Neuron (in vitro differentiated cells): ENCODE data around the gene UIMC1.

Experiments
- H2AFZ ChIP-seq: one replicate; pipeline ENCODE4 v1.6.1; 2013; ENCODE audit warnings: low read depth, mild to moderate bottlenecking, inconsistent platforms, low read length, moderate library complexity
- H3K27me3 ChIP-seq: one replicate; pipeline ENCODE4 v1.6.1; 2013; ENCODE audit warnings: low read length; ENCODE audit not compliant: insufficient read depth
- H3K36me3 ChIP-seq: one replicate; pipeline ENCODE4 v1.6.1; 2013; ENCODE audit warnings: low read length; ENCODE audit not compliant: insufficient read depth
- H3K4me1 ChIP-seq: one replicate; pipeline ENCODE4 v1.6.1; 2013; ENCODE audit warnings: low read length; ENCODE audit not compliant: insufficient read depth
- H3K4me3 ChIP-seq: 2 replicates; pipeline ENCODE4 v1.5.1; 2013; ENCODE audit warnings: mild to moderate bottlenecking, low read length, moderate library complexity
- H3K9me3 ChIP-seq: one replicate; pipeline ENCODE4 v1.6.1; 2013; ENCODE audit warnings: low read length

The UIMC1 gene

GRCh38 chr5:176902911-176903664, 103.5 kb downstream of the UIMC1 start:
- H3K9me3 ChIP-seq = no peaks in the 10 kb centered on the region
- H3K4me3 ChIP-seq = no peak overlapping the region
- no peak overlapping the region for H2AFZ ChIP-seq
- no peaks in the 10 kb centered on the region for H3K27me3 ChIP-seq
- peaks cover 57% of the 10 kb centered on the region for H3K36me3 ChIP-seq
- peaks cover 22% of the 10 kb centered on the region for H3K4me1 ChIP-seq

GRCh38 chr5:176902102-176902814, 104.3 kb downstream of the UIMC1 start:
- Histone ChIP-seq H3K27me3 (no peaks in the 10 kb centered on the region), H3K4me1 (peaks cover 22% of the 10 kb centered on the region), H2AFZ (no peak overlapping the region), H3K36me3 (peaks cover 52% of the 10 kb centered on the region), H3K4me3 (no peak overlapping the region), H3K9me3 (no peaks in the 10 kb centered on the region)

- no peaks in the 10 kb centered on the region for H3K9me3 ChIP-seq
- peaks cover 22% of the 10 kb centered on the region for H3K4me1 ChIP-seq
- H3K27me3 ChIP-seq = no peaks in the 10 kb centered on the region
- H3K36me3 ChIP-seq = peaks cover 44% of the 10 kb centered on the region
- no peak overlapping the region for H3K4me3 ChIP-seq
- no peak overlapping the region for H2AFZ ChIP-seq
Measured at GRCh38 chr5:176901260-176902101, 105.1 kb downstream of the UIMC1 start.

- Histone ChIP-seq H3K36me3 (peaks cover 37% of the 10 kb centered on the region), H2AFZ (no peak overlapping the region), H3K4me1 (peaks cover 22% of the 10 kb centered on the region), H3K9me3 (no peaks in the 10 kb centered on the region), H3K27me3 (no peaks in the 10 kb centered on the region), H3K4me3 (no peak overlapping the region)
Measured at GRCh38 chr5:176900780-176901204, 105.8 kb downstream of the UIMC1 start.

- Histone ChIP-seq H3K4me1 (peaks cover 15% of the 10 kb centered on the region), H3K27me3 (no peaks in the 10 kb centered on the region), H3K4me3 (no peak overlapping the region), H3K36me3 (peaks cover 31% of the 10 kb centered on the region), H2AFZ (no peak overlapping the region), H3K9me3 (no peaks in the 10 kb centered on the region)
Measured at GRCh38 chr5:176899946-176900779, 106.4 kb downstream of the UIMC1 start.

GRCh38 chr5:176899296-176899891, 107.2 kb downstream of the UIMC1 start, which contains the start of gene HK3:
TSS of gene HK3 (minus strand) at chr5:176899346. CDS start at chr5:176896159, 3,187 bp downstream.
- H3K4me3 ChIP-seq = no peak within 1 kb of the TSS
- no peaks in the 10 kb centered on the region for H3K27me3 ChIP-seq
- no peak within 1 kb of the TSS for H2AFZ ChIP-seq
- H3K36me3 ChIP-seq = peaks cover 25% of the 10 kb centered on the region
- H3K4me1 ChIP-seq = peaks cover 9% of the 10 kb centered on the region
- no peaks in the 10 kb centered on the region for H3K9me3 ChIP-seq

- Histone ChIP-seq H3K4me1 (peaks cover 4% of the 10 kb centered on the region), H3K36me3 (peaks cover 7% of the 10 kb centered on the region), H2AFZ (no peak overlapping the region), H3K9me3 (no peaks in the 10 kb centered on the region), H3K27me3 (no peaks in the 10 kb centered on the region), H3K4me3 (no peak overlapping the region)
Measured at GRCh38 chr5:176897263-176897662, 109.3 kb downstream of the UIMC1 start.

GRCh38 chr5:176895831-176896230, 110.7 kb downstream of the UIMC1 start:
- Histone ChIP-seq H3K36me3 (no peaks in the 10 kb centered on the region), H3K4me3 (no peak overlapping the region), H3K4me1 (peaks cover 1% of the 10 kb centered on the region), H2AFZ (no peak overlapping the region), H3K27me3 (peaks cover 4% of the 10 kb centered on the region), H3K9me3 (no peaks in the 10 kb centered on the region)

GRCh38 chr5:176894298-176894697, 112.3 kb downstream of the UIMC1 start:
- no peaks in the 10 kb centered on the region for H3K36me3 ChIP-seq
- no peak overlapping the region for H3K4me3 ChIP-seq
- H2AFZ ChIP-seq = no peak overlapping the region
- peaks cover 4% of the 10 kb centered on the region for H3K27me3 ChIP-seq
- no peaks in the 10 kb centered on the region for H3K4me1 ChIP-seq
- H3K9me3 ChIP-seq = no peaks in the 10 kb centered on the region

GRCh38 chr5:176892663-176893062, 113.9 kb downstream of the UIMC1 start:
- H3K9me3 ChIP-seq = no peaks in the 10 kb centered on the region
- H2AFZ ChIP-seq = no peak overlapping the region
- H3K4me1 ChIP-seq = no peaks in the 10 kb centered on the region
- no peak overlapping the region for H3K4me3 ChIP-seq
- peaks cover 4% of the 10 kb centered on the region for H3K27me3 ChIP-seq
- H3K36me3 ChIP-seq = no peaks in the 10 kb centered on the region

- Histone ChIP-seq H3K4me1 (no peaks in the 10 kb centered on the region), H3K9me3 (no peaks in the 10 kb centered on the region), H3K36me3 (no peaks in the 10 kb centered on the region), H3K4me3 (no peak overlapping the region), H2AFZ (no peak overlapping the region), H3K27me3 (peaks cover 4% of the 10 kb centered on the region)
Measured at GRCh38 chr5:176891331-176891958, 115.1 kb downstream of the UIMC1 start.
